Fibroblast of skin of left quadriceps (primary cell): ENCODE measurements around the gene CLCN7.

ENCODE experiments used
- DNase-seq, 2 experiments: peaks; one replicate each; pipeline ENCODE4 v3.0.0-alpha.2; 2013; ENCODE audit warnings: low read depth in 2 of 2

Gene CLCN7

GRCh38 chr16:1464894-1465566, 9.8 kb downstream of the CLCN7 start:
- DNase-seq = no peak

- no peak for DNase-seq
These were observed 10.5 kb downstream of the CLCN7 start for GRCh38 chr16:1464196-1464893.

GRCh38 chr16:1461146-1461545, 13.7 kb downstream of the CLCN7 start:
- DNase-seq = no peak

GRCh38 chr16:1460602-1461138, 14.2 kb downstream of the CLCN7 start:
- DNase-seq = no peak

- DNase-seq = no peak
These were observed 14.9 kb downstream of the CLCN7 start for GRCh38 chr16:1459967-1460366.

GRCh38 chr16:1458977-1459341, 15.9 kb downstream of the CLCN7 start:
- DNase-seq = no peak

GRCh38 chr16:1458336-1458976, 16.4 kb downstream of the CLCN7 start:
- peak; percentile 5 to 8 for DNase-seq

GRCh38 chr16:1457489-1458245, 17.2 kb downstream of the CLCN7 start:
- DNase-seq = no peak

GRCh38 chr16:1456951-1457350, 17.9 kb downstream of the CLCN7 start:
- no peak for DNase-seq

- no peak for DNase-seq
These were observed 19.3 kb downstream of the CLCN7 start for GRCh38 chr16:1455190-1456171.

GRCh38 chr16:1454561-1454960, 20.3 kb downstream of the CLCN7 start:
- DNase-seq = no peak

- DNase-seq = no peak
These were observed 21.5 kb downstream of the CLCN7 start for GRCh38 chr16:1453316-1453715.

GRCh38 chr16:1452530-1452929, 22.3 kb downstream of the CLCN7 start:
- DNase-seq = no peak

GRCh38 chr16:1451702-1452392, 23.0 kb downstream of the CLCN7 start:
- DNase-seq = no peak

GRCh38 chr16:1450841-1451240, 24.0 kb downstream of the CLCN7 start:
- DNase-seq = no peak

GRCh38 chr16:1450218-1450617, 24.6 kb downstream of the CLCN7 start:
- no peak for DNase-seq

- DNase-seq = no peak
These were observed 25.5 kb downstream of the CLCN7 start for GRCh38 chr16:1449201-1449788.

GRCh38 chr16:1448536-1449116, 26.2 kb downstream of the CLCN7 start:
- DNase-seq = no peak

- no peak for DNase-seq
These were observed 26.9 kb downstream of the CLCN7 start for GRCh38 chr16:1447965-1448364.
